Stimulated activated CD4-positive, alpha-beta T cell treated with anti-CD3 and anti-CD28 coated beads, Interleukin-15, amount 100 ng/mL, for 1 hour (primary cell): ENCODE measurements around the gene KYAT1.

Source experiments
- DNase-seq, 2 donors: peaks; one replicate each; pipeline ENCODE4 v3.0.0-alpha.2; 2020; ENCODE audit warnings: low read depth in 1 of 2, low spot score in 1 of 2

The KYAT1 gene

GRCh38 chr9:128881884-128882676, at the start of gene KYAT1, which contains the start of gene LRRC8A:
TSS of gene KYAT1 (minus strand) at chr9:128881950. CDS start at chr9:128845405, 36,545 bp downstream.
TSS of gene LRRC8A (plus strand) at chr9:128882133. CDS start at chr9:128907165, 25,032 bp downstream.
- DNase-seq, result peak; percentile 96 to 98

DNA sequence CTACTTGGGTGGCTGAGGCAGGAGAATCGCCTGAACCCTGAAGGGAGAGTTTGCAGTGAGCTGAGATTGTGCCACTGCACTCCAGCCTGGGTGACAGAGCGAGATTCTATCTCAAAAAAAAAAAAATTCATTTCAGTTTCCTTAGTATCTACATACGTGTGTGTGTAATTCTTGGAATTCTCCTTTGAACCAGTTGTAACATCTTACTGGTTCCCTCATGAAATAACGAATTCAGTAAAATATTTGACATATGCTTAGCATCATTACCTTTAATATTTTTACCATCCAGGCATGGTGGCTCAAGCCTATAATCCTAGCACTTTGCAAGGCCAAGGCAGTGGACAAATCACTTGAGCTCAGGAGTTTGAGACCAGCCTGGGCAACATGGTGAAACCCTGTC, 47.8 kb upstream of the KYAT1 start:
- no peak for DNase-seq

DNA sequence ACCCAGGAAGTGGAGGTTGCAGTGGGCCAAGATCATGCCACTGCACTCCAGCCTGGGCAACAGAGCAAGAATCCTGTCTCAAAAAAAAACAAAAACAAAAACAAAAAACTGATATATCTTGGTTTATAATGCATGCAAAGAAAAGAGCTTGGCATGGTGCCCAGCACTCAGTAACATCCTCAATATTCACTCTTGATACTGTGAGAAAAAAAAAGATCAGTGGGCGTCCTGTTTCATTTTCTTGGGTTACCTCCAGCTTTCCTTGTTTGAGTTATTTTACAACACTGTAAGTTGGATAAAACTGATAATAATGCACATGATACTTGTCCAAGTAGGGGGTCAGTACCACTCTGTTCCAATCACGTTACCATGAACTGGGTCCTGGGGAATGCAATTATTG, 46.9 kb upstream of the KYAT1 start:
- no peak for DNase-seq

- DNase-seq, result peak in 1 of 2 donors; percentile 25
Measured at GRCh38 chr9:128927731-128928411, 46.1 kb upstream of the KYAT1 start.

GRCh38 chr9:128923493-128923883, 41.7 kb upstream of the KYAT1 start:
- DNase-seq, result no peak

- no peak for DNase-seq
Measured at GRCh38 chr9:128921881-128922763, 40.4 kb upstream of the KYAT1 start.

GRCh38 chr9:128920381-128921058, 38.8 kb upstream of the KYAT1 start, which contains the start of gene PHYHD1:
TSS of gene PHYHD1 (plus strand) at chr9:128920982. CDS start at chr9:128922324, 1,342 bp downstream.
- DNase-seq, result no peak

GRCh38 chr9:128919402-128920089, 37.8 kb upstream of the KYAT1 start:
- no peak for DNase-seq

DNA sequence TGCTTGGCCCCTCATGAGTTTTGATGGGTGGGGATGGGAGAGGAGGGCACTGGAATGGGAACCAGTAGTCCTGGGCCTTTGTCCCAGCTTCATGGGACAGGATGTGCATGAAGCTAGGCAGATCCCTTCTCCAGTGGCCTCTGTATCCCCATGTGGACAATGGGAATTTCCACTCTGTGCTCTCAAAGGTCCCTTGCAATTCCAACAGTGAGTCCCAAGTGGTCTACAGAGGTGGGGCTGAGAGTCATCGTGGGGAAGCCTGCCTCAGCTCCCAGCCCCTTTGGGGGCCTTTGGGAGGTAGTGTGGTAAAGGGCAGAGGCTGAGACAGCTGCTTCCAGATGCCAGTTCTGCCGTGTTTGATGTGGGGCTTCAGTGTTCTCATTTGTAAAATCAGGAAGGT, 37.2 kb upstream of the KYAT1 start:
- DNase-seq, result no peak

- DNase-seq, result no peak
Measured at GRCh38 chr9:128917151-128917849, 35.5 kb upstream of the KYAT1 start.

GRCh38 chr9:128916745-128917144, 35.0 kb upstream of the KYAT1 start:
- no peak for DNase-seq

DNA sequence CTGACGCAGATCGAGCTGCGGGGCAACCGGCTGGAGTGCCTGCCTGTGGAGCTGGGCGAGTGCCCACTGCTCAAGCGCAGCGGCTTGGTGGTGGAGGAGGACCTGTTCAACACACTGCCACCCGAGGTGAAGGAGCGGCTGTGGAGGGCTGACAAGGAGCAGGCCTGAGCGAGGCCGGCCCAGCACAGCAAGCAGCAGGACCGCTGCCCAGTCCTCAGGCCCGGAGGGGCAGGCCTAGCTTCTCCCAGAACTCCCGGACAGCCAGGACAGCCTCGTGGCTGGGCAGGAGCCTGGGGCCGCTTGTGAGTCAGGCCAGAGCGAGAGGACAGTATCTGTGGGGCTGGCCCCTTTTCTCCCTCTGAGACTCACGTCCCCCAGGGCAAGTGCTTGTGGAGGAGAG, 34.5 kb upstream of the KYAT1 start:
- no peak for DNase-seq

- no peak for DNase-seq
Measured at GRCh38 chr9:128913995-128914772, 32.4 kb upstream of the KYAT1 start.

GRCh38 chr9:128913048-128913900, 31.5 kb upstream of the KYAT1 start:
- DNase-seq, result no peak

DNA sequence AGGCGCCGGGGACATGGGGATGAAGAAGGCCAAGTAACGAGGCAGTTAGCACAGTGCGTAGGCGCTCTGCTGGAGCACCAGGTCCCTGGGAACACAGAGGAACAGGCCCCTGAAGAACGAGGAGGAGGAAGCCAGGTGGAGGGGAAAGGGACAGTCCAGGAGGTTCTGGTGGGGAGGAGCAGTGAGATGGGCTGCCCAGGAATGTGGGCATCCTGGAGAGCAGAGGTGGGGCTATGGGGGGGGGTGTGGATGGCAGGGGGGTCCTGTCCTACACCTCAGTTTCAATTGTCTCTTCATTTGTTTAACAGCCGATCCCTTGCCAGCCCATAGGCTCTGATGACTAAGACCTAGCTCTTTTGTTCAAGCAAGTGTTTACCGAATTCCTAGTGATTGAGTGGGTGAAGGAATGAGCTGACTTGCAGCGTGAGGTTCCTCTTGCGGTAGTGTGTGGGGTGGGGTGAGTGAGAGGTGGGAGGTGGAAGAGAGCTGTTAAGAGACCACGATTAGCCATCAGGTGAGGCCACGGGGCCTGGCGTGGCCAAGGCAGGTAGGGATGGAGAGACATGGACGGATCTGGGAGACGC, 30.6 kb upstream of the KYAT1 start:
- DNase-seq, result no peak

- no peak for DNase-seq
Measured at GRCh38 chr9:128911529-128912035, 29.8 kb upstream of the KYAT1 start.

DNA sequence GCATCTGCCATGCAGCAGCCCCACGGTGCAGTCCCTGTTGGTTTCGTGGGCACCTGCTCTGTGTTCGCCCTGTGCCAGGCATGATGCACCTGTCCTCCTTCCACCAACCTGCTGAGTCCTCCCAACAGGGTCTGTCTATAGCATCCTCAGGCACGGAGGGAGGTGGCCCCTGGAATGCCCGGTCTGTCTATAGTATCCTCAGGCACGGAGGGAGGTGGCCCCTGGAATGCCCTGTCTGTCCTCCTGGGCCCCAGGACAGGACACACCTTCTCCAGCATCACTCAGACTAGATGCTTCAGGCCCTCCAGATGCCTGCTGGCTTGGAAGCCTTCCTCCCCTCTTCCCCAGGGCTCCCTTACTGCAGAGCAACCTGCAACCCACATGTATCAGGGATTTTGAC, 29.2 kb upstream of the KYAT1 start:
- DNase-seq, result no peak
